H1 (cell line): ENCODE measurements around the gene ABCA1. TPM values are rescaled to one million over a fixed set of nuclear protein-coding genes. Genes with fewer than 3 reads are reported as not detected.

Experiments
- CTCF ChIA-PET: fragments of 300-600 bp; sonication (Branson Sonifier 250); formaldehyde crosslinking; loops from one replicate; lab custom pipeline; 2021; ENCODE audit not compliant: partially characterized antibody; lab: Charles Lee
- POLR2A ChIA-PET: fragments of 300-600 bp; sonication (Branson Sonifier 250); formaldehyde crosslinking; loops from one replicate; lab custom pipeline; 2021; ENCODE audit warnings: inconsistent platforms; ENCODE audit not compliant: partially characterized antibody; lab: Charles Lee
- DNase-seq, 2 experiments: peaks; one replicate each; pipeline versions ENCODE4 v3.0.0 to v3.0.0-alpha.2; 2010 to 2022; ENCODE audit warnings: low spot score in 2 of 2, low read depth in 1 of 2, mixed read lengths in 1 of 2
- FAIRE-seq: peaks from 2 replicates; lab custom pipeline; 2011; peaks lifted over from hg19 to GRCh38; lab: Jason Lieb, UNC
- H2AFZ ChIP-seq: 2 replicates; pipeline ENCODE4 v1.8.1; 2012; ENCODE audit warnings: low read length, inconsistent platforms
- H2AK5ac ChIP-seq: 2 replicates; pipeline ENCODE4 v1.6.1; 2013; ENCODE audit warnings: low read depth, low read length
- H2BK120ac ChIP-seq: replicated peaks from 2 replicates; pipeline ENCODE3; 2013; ENCODE audit warnings: low read depth, low read length, inconsistent platforms
- H2BK12ac ChIP-seq: 2 replicates; pipeline ENCODE4 v1.6.1; 2013; ENCODE audit warnings: low read depth, low read length
- H2BK15ac ChIP-seq: 2 replicates; pipeline ENCODE4 v1.6.1; 2013; ENCODE audit warnings: low read length
- H2BK20ac ChIP-seq: 2 replicates; pipeline ENCODE4 v1.6.1; 2013; ENCODE audit warnings: low read length
- H2BK5ac ChIP-seq: 2 replicates; pipeline ENCODE4 v1.6.1; 2013; ENCODE audit warnings: low read depth, low read length
- H3K14ac ChIP-seq: 2 replicates; pipeline ENCODE4 v1.6.1; 2013; ENCODE audit warnings: inconsistent platforms; ENCODE audit not compliant: insufficient read length
- H3K18ac ChIP-seq: 2 replicates; pipeline ENCODE4 v1.6.1; 2013; ENCODE audit warnings: low read length; ENCODE audit errors: extremely low read depth
- H3K23ac ChIP-seq: 2 replicates; pipeline ENCODE4 v1.6.1; 2013; ENCODE audit warnings: inconsistent platforms; ENCODE audit not compliant: insufficient read length
- H3K23me2 ChIP-seq: 2 replicates; pipeline ENCODE4 v1.6.1; 2013; ENCODE audit warnings: low read depth, low read length
- H3K27ac ChIP-seq: 2 replicates; pipeline ENCODE4 v1.6.1; 2011; ENCODE audit warnings: low read depth, low read length, inconsistent platforms
- H3K27me3 ChIP-seq, 4 experiments: replicated peaks in 1 of 4; 1 replicate in 1 of 4; 2 replicates in 3 of 4; pipeline versions ENCODE4 v1.6.1 to v1.8.1; 2011 to 2013; ENCODE audit warnings: low read length in 3 of 4, mild to moderate bottlenecking in 3 of 4, inconsistent platforms in 2 of 4, mixed read lengths in 2 of 4, moderate library complexity in 1 of 4; ENCODE audit not compliant: control insufficient read depth in 3 of 4, insufficient read depth in 3 of 4; ENCODE audit errors: extremely low read depth in 1 of 4
- H3K36me3 ChIP-seq, 4 experiments: 2 replicates each; pipeline versions ENCODE4 v1.6.1 to v1.8.1; 2011 to 2013; ENCODE audit warnings: mild to moderate bottlenecking in 4 of 4, low read length in 3 of 4, moderate library complexity in 2 of 4, control low read depth in 1 of 4, inconsistent platforms in 1 of 4; ENCODE audit not compliant: insufficient read depth in 4 of 4, control insufficient read depth in 2 of 4
- H3K4ac ChIP-seq: replicated peaks from 2 replicates; pipeline ENCODE3; 2013; ENCODE audit warnings: low read length, low read depth, mixed read lengths, inconsistent platforms; ENCODE audit not compliant: insufficient read length
- H3K4me1 ChIP-seq, 4 experiments: replicated peaks in 1 of 4; 1 replicate in 1 of 4; 2 replicates in 3 of 4; pipeline versions ENCODE4 v1.6.1 to v1.8.1; 2011 to 2013; ENCODE audit warnings: low read length in 3 of 4, inconsistent platforms in 2 of 4, mixed read lengths in 1 of 4; ENCODE audit not compliant: insufficient read depth in 4 of 4, control insufficient read depth in 3 of 4
- H3K4me2 ChIP-seq, 2 experiments: 2 replicates each; pipeline versions ENCODE4 v1.6.1 to v1.8.1; 2011 to 2013; ENCODE audit warnings: low read depth in 2 of 2, low read length in 2 of 2, control low read depth in 1 of 2, inconsistent platforms in 1 of 2, mild to moderate bottlenecking in 1 of 2; ENCODE audit not compliant: insufficient read depth in 1 of 2
- H3K4me3 ChIP-seq, 4 experiments: fragments of 200-600, 300-600 bp in 1 of 4; sonication (generic), shearing (Covaris generic), sonication (Bioruptor Twin) in 1 of 4; 2 replicates each; pipeline versions ENCODE4 v1.5.1 to v1.8.1; 2011 to 2016; ENCODE audit warnings: low read length in 4 of 4, low read depth in 3 of 4, control low read depth in 2 of 4, inconsistent platforms in 2 of 4, mild to moderate bottlenecking in 2 of 4, mixed read lengths in 1 of 4, moderate library complexity in 1 of 4; ENCODE audit not compliant: insufficient read depth in 2 of 4; ENCODE audit errors: extremely low read depth in 1 of 4
- H3K56ac ChIP-seq: replicated peaks from 2 replicates; pipeline ENCODE3; 2013; ENCODE audit warnings: low read depth, mild to moderate bottlenecking, mixed read lengths, low read length, inconsistent platforms; ENCODE audit not compliant: insufficient read length
- H3K79me1 ChIP-seq: 2 replicates; pipeline ENCODE4 v1.6.1; 2013; ENCODE audit warnings: low read depth, low read length, control low read depth
- H3K79me2 ChIP-seq, 2 experiments: 2 replicates each; pipeline versions ENCODE4 v1.6.1 to v1.8.1; 2012 to 2013; ENCODE audit warnings: low read length in 2 of 2, mild to moderate bottlenecking in 2 of 2, inconsistent platforms in 1 of 2; ENCODE audit not compliant: insufficient read depth in 2 of 2, control insufficient read depth in 1 of 2
- H3K9ac ChIP-seq, 4 experiments: replicated peaks in 1 of 4; 1 replicate in 1 of 4; 2 replicates in 3 of 4; pipeline versions ENCODE4 v1.6.1 to v1.8.1; 2011 to 2013; ENCODE audit warnings: low read depth in 3 of 4, low read length in 3 of 4, control low read depth in 2 of 4, mild to moderate bottlenecking in 2 of 4, moderate library complexity in 2 of 4, inconsistent platforms in 1 of 4; ENCODE audit errors: extremely low read depth in 1 of 4
- H3K9me3 ChIP-seq, 2 experiments: 2 replicates each; pipeline versions ENCODE4 v1.6.1 to v1.8.1; 2012 to 2013; ENCODE audit warnings: mild to moderate bottlenecking in 2 of 2, moderate library complexity in 2 of 2, control low read depth in 1 of 2, inconsistent platforms in 1 of 2, low read depth in 1 of 2, low read length in 1 of 2, mixed read lengths in 1 of 2; ENCODE audit not compliant: insufficient read depth in 2 of 2
- H4K20me1 ChIP-seq, 2 experiments: replicated peaks in 1 of 2; 2 replicates each; pipeline versions ENCODE3 to v1.8.1; 2011 to 2013; ENCODE audit warnings: inconsistent platforms in 2 of 2, low read length in 2 of 2, mild to moderate bottlenecking in 1 of 2; ENCODE audit not compliant: insufficient read depth in 2 of 2, control insufficient read depth in 1 of 2
- H4K5ac ChIP-seq: 2 replicates; pipeline ENCODE4 v1.6.1; 2013; ENCODE audit warnings: low read length, low read depth, mixed read lengths, inconsistent platforms; ENCODE audit not compliant: insufficient read length
- H4K8ac ChIP-seq: 2 replicates; pipeline ENCODE4 v1.8.0; 2013; ENCODE audit warnings: mild to moderate bottlenecking, moderate library complexity, low read length, inconsistent platforms; ENCODE audit not compliant: insufficient read depth; ENCODE audit errors: extremely low read depth
- H4K91ac ChIP-seq: replicated peaks from 2 replicates; pipeline ENCODE3; 2013; ENCODE audit warnings: low read length, mixed read lengths, inconsistent platforms; ENCODE audit not compliant: insufficient read length
- CBX5 ChIP-seq: fragments of 300-800, 300-1000 bp; sonication (generic); IDR thresholded peaks from 2 replicates; pipeline ENCODE4 v1.7.1; 2016; ENCODE audit warnings: antibody characterized with exemption, low read length, low read depth
- KDM5A ChIP-seq: fragments of 200-600 bp; IDR thresholded peaks from 2 replicates; pipeline ENCODE4 v1.7.1; 2012; ENCODE audit warnings: mild to moderate bottlenecking, low read length, inconsistent platforms, mixed read lengths
- NRF1 ChIP-seq: IDR thresholded peaks from 2 replicates; pipeline ENCODE4 v1.6.1; 2011; ENCODE audit warnings: mild to moderate bottlenecking, low read depth, low read length, improper control_type of control experiment
- WGBS, 2 experiments: shearing (Covaris generic) in 1 of 2; methylation state at CpG; one replicate each; pipeline versions ENCODE4 v1.1.6 to v1.1.7; 2013 to 2015; ENCODE audit warnings: low lambda C conversion rate in 2 of 2, mixed read lengths in 2 of 2, inconsistent platforms in 1 of 2, low coverage in 1 of 2, missing lambda C conversion rate in 1 of 2; ENCODE audit not compliant: insufficient replicate concordance in 2 of 2, insufficient coverage in 1 of 2, insufficient read length in 1 of 2; ENCODE audit errors: extremely low coverage in 1 of 2, missing lambda C conversion rate in 1 of 2; 5-methylcytosine and 5-hydroxymethylcytosine counted together
- polyA plus RNA-seq, 7 experiments: library from polyadenylated mRNA; depleted of rRNA in 3 of 7; stranded (reverse) in 5 of 7; unstranded in 2 of 7; fragments of >200 nt in 5 of 7; fragments of 200-250 nt in 2 of 7; gene quantifications; 1 replicate in 5 of 7; 2 replicates in 1 of 7; 4 replicates in 1 of 7; pipeline versions ENCODE4 v1.2.1 to v1.2.3, GENCODE V29; 2011 to 2013; ENCODE audit warnings: missing spikeins in 2 of 7, mixed read lengths in 2 of 7
- total RNA-seq: library from RNA; stranded (reverse); fragmentation: NEBNext Ultra II Directional; extraction: Animal tissue kit (Norgen Biotek cat#: 25700); gene quantifications from 2 replicates; pipeline ENCODE4 v1.2.1, GENCODE V29; 2021

ABCA1 gene
- total and polyA plus RNA-seq, 2 of the 8 experiments (the other 6 are each of a cell fraction or from before 2014, with no cell fraction given), result 6.9 to 7.8 TPM

- H2AFZ ChIP-seq, result no peak overlapping the region
- ChIA-PET CTCF (interaction anchor here (1.1 kb wide), 1 partner anchor 67 kb away, joined by 3 read pairs; no protein-coding TSS in a partner anchor), POLR2A (no interaction called here)
- no peak overlapping the region for H3K14ac ChIP-seq
- no peak overlapping the region for H3K9ac ChIP-seq
- no peaks in the 10 kb centered on the region for H3K79me1 ChIP-seq
- no peaks in the 10 kb centered on the region for H4K20me1 ChIP-seq
- no peak overlapping the region for H2BK12ac ChIP-seq
- H4K5ac ChIP-seq, result no peak overlapping the region
- H3K27ac ChIP-seq, result no peak overlapping the region
- H3K4me3 ChIP-seq, result no peak overlapping the region
- no peak for DNase-seq
- no peak overlapping the region for H4K8ac ChIP-seq
- no peaks in the 10 kb centered on the region for H3K79me2 ChIP-seq
- peaks cover 0 to 4% (median 1%) of the 10 kb centered on the region in 4 experiments; a peak in 2 of 8 replicates for H3K36me3 ChIP-seq
- H3K18ac ChIP-seq, result no peak overlapping the region
- H2BK15ac ChIP-seq, result no peak overlapping the region
- H2BK120ac ChIP-seq, result no peak overlapping the region
- WGBS, 2 experiments, result 85% methylated on average over 3 of the region's 3 CpGs; no CpG with 5 or more reads in 1 of the 2 experiments
- no peak overlapping the region for H3K4ac ChIP-seq
- H3K4me1 ChIP-seq, result peaks cover 0 to 3% (median 0%) of the 10 kb centered on the region in 4 experiments; a peak in 3 of 7 replicates
- no peak overlapping the region for H3K4me2 ChIP-seq
- no peak overlapping the region for H3K56ac ChIP-seq
- no peak for FAIRE-seq
- no peak overlapping the region for H2AK5ac ChIP-seq
- H3K23ac ChIP-seq, result no peak overlapping the region
- no peak overlapping the region for H2BK5ac ChIP-seq
- no peaks in the 10 kb centered on the region for H3K27me3 ChIP-seq
- H4K91ac ChIP-seq, result no peak overlapping the region
- no peaks in the 10 kb centered on the region for H3K9me3 ChIP-seq
- H3K23me2 ChIP-seq, result no peaks in the 10 kb centered on the region
- no peak overlapping the region for H2BK20ac ChIP-seq
- TF ChIP-seq KDM5A (no peak), CBX5 (no peak), NRF1 (no peak)
These were observed 83.2 kb downstream of the ABCA1 start for GRCh38 chr9:104844710-104845109.
